MM.1S (cell line): ENCODE results near the gene CACNA1C.

Experiments
- CTCF ChIP-seq: fragments of 300-600 bp; sonication (generic); IDR thresholded peaks from 2 replicates; pipeline ENCODE4 v1.5.1; 2016; ENCODE audit warnings: antibody characterized with exemption, low read length, mixed read lengths
- EZH2 ChIP-seq: fragments of 300-600 bp; sonication (generic); optimal IDR thresholded peaks from 2 replicates; pipeline ENCODE3; 2017; ENCODE audit warnings: low read depth, mild to moderate bottlenecking, antibody characterized with exemption, low read length, mixed read lengths

GRCh38 chr12:2481951-2482350 lies 429.2 kb downstream of the CACNA1C start:
- TF ChIP-seq EZH2 (no peak), CTCF (no peak)
